Heart right ventricle (tissue), 16 donors: Measurements from ENCODE around the gene KRT7. TPM values are rescaled to one million over a fixed set of nuclear protein-coding genes. Genes with fewer than 3 reads are reported as not detected.

ENCODE experiments used
- ATAC-seq, 8 donors: fragments of 200-7000 bp; cut with Tn5 transposase; one replicate each; pipeline ENCODE4 v1.9.1; 2020; ENCODE audit warnings: mild to moderate bottlenecking in 8 of 8, moderate library complexity in 8 of 8, moderate number of reproducible peaks in 1 of 8
- DNase-seq, 2 donors: peaks; one replicate each; pipeline ENCODE4 v3.0.0-alpha.2; 2020
- H3K27ac ChIP-seq, 10 donors: fragments of 200-600 bp; sonication (generic) in 2 of 10; one replicate each; pipeline versions ENCODE4 v1.5.0 to v1.8.0; 2020 to 2022; ENCODE audit warnings: mild to moderate bottlenecking in 3 of 10
- H3K27me3 ChIP-seq, 7 donors: fragments of 200-600 bp; one replicate each; pipeline ENCODE4 v1.8.0; 2021 to 2022; ENCODE audit warnings: mild to moderate bottlenecking in 2 of 7
- H3K36me3 ChIP-seq, 9 donors: fragments of 200-600 bp; sonication (generic) in 1 of 9; one replicate each; pipeline versions ENCODE4 v1.5.0 to v1.8.0; 2020 to 2022; ENCODE audit warnings: mild to moderate bottlenecking in 2 of 9
- H3K4me1 ChIP-seq, 9 donors: fragments of 200-600 bp; sonication (generic) in 1 of 9; one replicate each; pipeline versions ENCODE4 v1.5.0 to v1.8.0; 2020 to 2022; ENCODE audit warnings: mild to moderate bottlenecking in 4 of 9
- H3K4me3 ChIP-seq, 10 donors: fragments of 200-600 bp; sonication (generic) in 2 of 10; one replicate each; pipeline versions ENCODE4 v1.5.0 to v1.8.0; 2020 to 2022; ENCODE audit warnings: mild to moderate bottlenecking in 7 of 10, moderate library complexity in 2 of 10
- H3K9me3 ChIP-seq, 11 donors: fragments of 200-600 bp in 10 of 11; sonication (generic) in 2 of 11; one replicate each; pipeline versions ENCODE4 v1.5.0 to v1.8.0; 2013 to 2022; ENCODE audit warnings: mild to moderate bottlenecking in 2 of 11, control low read depth in 1 of 11, moderate library complexity in 1 of 11
- CTCF ChIP-seq, 9 donors: fragments of 200-600 bp; sonication (generic) in 2 of 9; IDR thresholded peaks; one replicate each; pipeline versions ENCODE4 v1.5.0 to v1.8.0; 2021 to 2022; ENCODE audit warnings: antibody characterized with exemption in 9 of 9, mild to moderate bottlenecking in 5 of 9, moderate library complexity in 1 of 9
- WGBS, 2 donors: extraction: QIAGEN DNeasy Blood & Tissue Kit; methylation state at CpG; one replicate each; pipeline ENCODE4 v1.1.7; 2013; ENCODE audit warnings: inconsistent platforms in 1 of 2; 5-methylcytosine and 5-hydroxymethylcytosine counted together
- intact Hi-C, 10 donors: fragments of 100-400 bp; cut with DNase I; formaldehyde crosslinking; loops; one replicate each; pipeline versions ENCODE4 v1.11.1 to v1.14.2; 2022
- polyA plus RNA-seq, 2 donors: library from polyadenylated mRNA; stranded (reverse); fragments of 200-250 nt; gene quantifications; one replicate each; pipeline ENCODE4 v1.2.3, GENCODE V29; 2013
- total RNA-seq, 10 donors: library from RNA; stranded (reverse); fragmentation: NEBNext Ultra II Directional in 3 of 10; extraction: Animal tissue kit (Norgen Biotek cat#: 25700) in 3 of 10; gene quantifications; one replicate each; pipeline versions ENCODE4 v1.2.1 to v1.2.4, GENCODE V29; 2021 to 2023
- donor health status: Arrhythmogenic right ventricular cardiomyopathy.
- donor health status: ischemic (EF 13 %, LVEDD 7.1; RV severe dilation, severe dysfunction).
- donor health status: healthy with polysubstance abuse.
- donor health status: DM: no; HTN: yes; CAD: no.
- donor health status: DM: no; HTN: no; CAD: no.
- donor health status: ischemic (EF 25% LVEDD 6.9; RV normal size, moderate dysfunction).
- donor health status: ischemic (EF 25% LVEDD 5.7; RV mildly dilated, moderate dysfunction).
- donor health status: healthy.
- donor health status: DM: yes; HTN: yes; CAD: no.
- donor health status: Ischemic cardiomyopathy.
- donor health status: ischemic (EF 35%, LVEDD 5.7; RV mildly dilated, moderate dysfunction).
- donor health status: nonischemic (EF 11% LVEDD 7.7; RV severe dilation, severe dysfunction).
- donor health status: DM: yes; HTN: yes; CAD: no.
- donor health status: PGD.
- donor health status: ischemic (EF 29% LVEDD 5.4; RV normal size, mild dysfunction).
- donor health status: nonischemic (EF 23%, LVEDD 6.1; RV moderate dilation, normal function).

Gene KRT7
- total and polyA plus RNA-seq, 12 donors = 0.59 to 10.8 (median 1.8) TPM; not detected in 3

- 84 to 90% methylated on average over 4 of the region's 4 CpGs for WGBS, 2 donors
- no peak overlapping the region for H3K27ac ChIP-seq
- no peaks in the 10 kb centered on the region for H3K36me3 ChIP-seq
- H3K9me3 ChIP-seq = peaks cover 0 to 5% (median 0%) of the 10 kb centered on the region in 11 donors
- intact Hi-C loops = no loop called here
- ATAC-seq = no peak
- H3K4me3 ChIP-seq = no peak overlapping the region
- no peak for TF ChIP-seq CTCF (IDR thresholded peaks at IDR 0.05)
- H3K4me1 ChIP-seq = peaks cover 0 to 7% (median 4%) of the 10 kb centered on the region in 9 donors
- DNase-seq = no peak
- peaks cover 0 to 43% (median 18%) of the 10 kb centered on the region in 7 donors for H3K27me3 ChIP-seq
Measured at GRCh38 chr12:52225752-52226151, 7.3 kb upstream of the KRT7 start.

GRCh38 chr12:52226446-52226845, 6.6 kb upstream of the KRT7 start:
- TF ChIP-seq CTCF (IDR thresholded peaks at IDR 0.05) = no peak
- Histone ChIP-seq H3K4me3 (no peak overlapping the region), H3K27ac (no peak overlapping the region), H3K9me3 (peaks cover 0 to 5% (median 0%) of the 10 kb centered on the region in 11 donors), H3K27me3 (peaks cover 0 to 40% (median 11%) of the 10 kb centered on the region in 7 donors), H3K4me1 (peaks cover 0 to 13% (median 4%) of the 10 kb centered on the region in 9 donors), H3K36me3 (no peaks in the 10 kb centered on the region)
- ATAC-seq (no peak), DNase-seq (no peak)
- WGBS, 2 donors = 56 to 64% methylated on average over 4 of the region's 4 CpGs
- intact Hi-C loops = no loop called here

- DNase-seq (no peak), ATAC-seq (no peak)
- TF ChIP-seq CTCF (IDR thresholded peaks at IDR 0.05) = no peak
- H3K4me1 ChIP-seq = peaks cover 0 to 25% (median 8%) of the 10 kb centered on the region in 9 donors
- no peak overlapping the region for H3K27ac ChIP-seq
- H3K4me3 ChIP-seq = no peak overlapping the region
- H3K27me3 ChIP-seq = peaks cover under 1 to 38% (median 12%) of the 10 kb centered on the region in 7 donors
- H3K9me3 ChIP-seq = peaks cover 0 to 5% (median 0%) of the 10 kb centered on the region in 11 donors
- intact Hi-C loops = no loop called here
- WGBS, 2 donors = 83% methylated on average over 5 of the region's 5 CpGs
- H3K36me3 ChIP-seq = no peaks in the 10 kb centered on the region
Measured at GRCh38 chr12:52227606-52228166, 5.4 kb upstream of the KRT7 start.

- Histone ChIP-seq H3K4me3 (no peak overlapping the region), H3K4me1 (peaks cover 3 to 32% (median 15%) of the 10 kb centered on the region in 9 donors), H3K9me3 (peaks cover 0 to 5% (median 0%) of the 10 kb centered on the region in 11 donors), H3K27me3 (peaks cover 7 to 41% (median 19%) of the 10 kb centered on the region in 7 donors), H3K27ac (no peak overlapping the region), H3K36me3 (no peaks in the 10 kb centered on the region)
- intact Hi-C loops = no loop called here
- TF ChIP-seq CTCF (IDR thresholded peaks at IDR 0.05) = no peak
- WGBS, 2 donors = 44 to 65% methylated on average over 3 of the region's 3 CpGs
- no peak for DNase-seq
- ATAC-seq = no peak
Measured at GRCh38 chr12:52228366-52228765, 4.7 kb upstream of the KRT7 start.
